K562 (cell line): Measurements from ENCODE around the gene LRRC10B.

Experiments used
- CEBPB ChIP-seq: fragments of 450-650 bp; IDR thresholded peaks from 2 replicates; pipeline ENCODE4 v1.6.1; 2016; ENCODE audit warnings: missing genetic modification characterization, missing compliant biosample characterization
- CREB3L1 ChIP-seq: fragments of 450-650 bp; IDR thresholded peaks from 2 replicates; pipeline ENCODE4 v1.6.1; 2014; ENCODE audit warnings: low read depth, mild to moderate bottlenecking, moderate library complexity, borderline replicate concordance
- CTCF ChIP-seq, 3 experiments: IDR thresholded peaks in 2 of 3; conservative IDR thresholded peaks in 1 of 3; 2 replicates each; pipeline ENCODE4 v1.5.1; 2011 to 2012; ENCODE audit warnings: low read length in 3 of 3, mild to moderate bottlenecking in 3 of 3, control low read depth in 2 of 3, improper control_type of control experiment in 1 of 3, inconsistent platforms in 1 of 3, low read depth in 1 of 3, mixed read lengths in 1 of 3, moderate library complexity in 1 of 3; ENCODE audit not compliant: insufficient read depth in 2 of 3
- JUND ChIP-seq, 2 experiments: IDR thresholded peaks; 2 replicates in 1 of 2; 3 replicates in 1 of 2; pipeline ENCODE4 v1.6.1; 2011; ENCODE audit warnings: borderline replicate concordance in 2 of 2, low read depth in 2 of 2, low read length in 2 of 2, improper control_type of control experiment in 1 of 2, missing biosample characterization in 1 of 2, missing genetic modification characterization in 1 of 2, missing genetic modification reagents in 1 of 2
- POLR2A ChIP-seq: fragments of 450-650 bp; conservative IDR thresholded peaks from 2 replicates; pipeline ENCODE4 v1.6.1; 2016
- PPARD ChIP-seq: fragments of 250-450 bp; sonication (Bioruptor Pico); IDR thresholded peaks from 2 replicates; pipeline ENCODE4 v1.8.0; 2022; ENCODE audit warnings: inconsistent platforms, mild to moderate bottlenecking, moderate library complexity
- USF1 ChIP-seq: sonication (generic); formaldehyde crosslinking; IDR thresholded peaks from 2 replicates; pipeline ENCODE4 v1.9.0; 2022; ENCODE audit warnings: mild to moderate bottlenecking, missing genetic modification reagents
- ZBTB40 ChIP-seq, 2 experiments: fragments of 450-650 bp in 1 of 2; sonication (generic) in 1 of 2; formaldehyde crosslinking in 1 of 2; IDR thresholded peaks; 2 replicates each; pipeline versions ENCODE4 v1.7.1 to v1.9.0; 2016 to 2022; ENCODE audit warnings: inconsistent platforms in 1 of 2, mild to moderate bottlenecking in 1 of 2, missing genetic modification reagents in 1 of 2
- ZNF24 ChIP-seq: fragments of 450-650 bp; IDR thresholded peaks from 2 replicates; pipeline ENCODE4 v1.6.1; 2016

GRCh38 chr11:61474013-61474643, 34.4 kb upstream of the LRRC10B start:
- TF ChIP-seq ZBTB40 (IDR thresholded peaks at IDR 0.05), result no peak
- no peak for TF ChIP-seq ZBTB40 (CRISPR knock-in tag; IDR thresholded peaks at IDR 0.05)
- TF ChIP-seq USF1 (CRISPR knock-in tag), result no peak
- no peak for TF ChIP-seq POLR2A
- TF ChIP-seq JUND (IDR thresholded peaks at IDR 0.05; ENCODE audit: borderline replicate concordance, low read depth, low read length), result no peak
- no peak for TF ChIP-seq JUND (tag; IDR thresholded peaks at IDR 0.05; ENCODE audit: borderline replicate concordance, low read depth, low read length)
- no peak for TF ChIP-seq CEBPB
- TF ChIP-seq PPARD (CRISPR knock-in tag), result no peak
- no peak for TF ChIP-seq CREB3L1
- TF ChIP-seq ZNF24, result no peak
- TF ChIP-seq CTCF (IDR thresholded peaks at IDR 0.05 in 2 of 3, conservative IDR thresholded peaks at IDR 0.05 in 1 of 3; ENCODE audit: insufficient read depth in 2 of 3, low read depth in 1 of 3, low read length in 3 of 3), result no peak
